ENCODE results near the gene SUGCT.
A peak's percentile ranks its signal among the peaks of the same experiment; 100 is the strongest.

SUGCT gene

GRCh38 chr7:40694026-40694809 lies 559.4 kb downstream of the SUGCT start:
- no peak overlapping the region for H3K4me3 ChIP-seq (ENCODE audit: low read depth, low read length)
- POLR2A ChIA-PET, result no interaction called here
- no peaks in the 10 kb centered on the region for H3K4me1 ChIP-seq (ENCODE audit: control insufficient read depth, insufficient read depth, low read length)
- no peaks in the 10 kb centered on the region for H3K36me3 ChIP-seq (ENCODE audit: control insufficient read depth in 2 of 2, insufficient read depth in 1 of 2, low read length in 2 of 2)
- H3K9me3 ChIP-seq (ENCODE audit: control insufficient read depth, insufficient read depth, low read depth, low read length), result no peaks in the 10 kb centered on the region
- no peak overlapping the region for H3K27ac ChIP-seq (ENCODE audit: extremely low read depth, low read depth, low read length)
- TF ChIP-seq PATZ1 (tag by site-specific recombination; IDR thresholded peaks at IDR 0.05), result no peak
- TF ChIP-seq ZBTB1 (tag by site-specific recombination; IDR thresholded peaks at IDR 0.05), result no peak
- no peak for TF ChIP-seq ZNF585B (tag by site-specific recombination; IDR thresholded peaks at IDR 0.05)
- TF ChIP-seq GLIS1 (tag by site-specific recombination; IDR thresholded peaks at IDR 0.05), result no peak
- no peak for TF ChIP-seq ZNF148 (tag by site-specific recombination; IDR thresholded peaks at IDR 0.05; ENCODE audit: borderline replicate concordance)
- no peak for TF ChIP-seq ZNF24 (tag by site-specific recombination; IDR thresholded peaks at IDR 0.05)
- TF ChIP-seq ZNF692 (tag by site-specific recombination; IDR thresholded peaks at IDR 0.05), result no peak
- no peak for TF ChIP-seq ZEB2 (tag by site-specific recombination; IDR thresholded peaks at IDR 0.05)
- TF ChIP-seq ZBTB48 (tag by site-specific recombination; IDR thresholded peaks at IDR 0.05), result no peak
- TF ChIP-seq ZNF510 (tag by site-specific recombination; IDR thresholded peaks at IDR 0.05; ENCODE audit: insufficient replicate concordance), result no peak
- TF ChIP-seq REST (tag by site-specific recombination; IDR thresholded peaks at IDR 0.05), result no peak
- TF ChIP-seq ZNF664 (tag by site-specific recombination; IDR thresholded peaks at IDR 0.05), result no peak
- CTCF ChIA-PET, result interaction anchor here (0.6 to 1.8 kb wide), 3 partner anchors 13 to 1010 kb away, joined by 3 to 7 read pairs (median 3); no protein-coding TSS in a partner anchor

- Histone ChIP-seq H3K4me3 (ENCODE audit: low read depth, low read length) (no peak overlapping the region), H3K27ac (ENCODE audit: extremely low read depth, low read depth, low read length) (no peak overlapping the region), H3K4me1 (ENCODE audit: control insufficient read depth, insufficient read depth, low read length) (no peaks in the 10 kb centered on the region), H3K9me3 (ENCODE audit: control insufficient read depth, insufficient read depth, low read depth, low read length) (no peaks in the 10 kb centered on the region), H3K36me3 (ENCODE audit: control insufficient read depth in 2 of 2, insufficient read depth in 1 of 2, low read length in 2 of 2) (no peaks in the 10 kb centered on the region)
- CTCF ChIA-PET, result interaction anchor here (0.8 kb wide), 1 partner anchor 26 kb away, joined by 3 read pairs; no protein-coding TSS in a partner anchor
- POLR2A ChIA-PET, result no interaction called here
- peak; percentile 87; the same call in 1 of the 2 replicates for TF ChIP-seq ZNF394 (tag by site-specific recombination; IDR thresholded peaks at IDR 0.05; ENCODE audit: borderline replicate concordance)
- peak; percentile 61 for TF ChIP-seq ZBTB8A (tag by site-specific recombination; IDR thresholded peaks at IDR 0.05)
- 0 out of 2 replicates have a peak, but pooled peaks have one; percentile 36 for TF ChIP-seq ZNF140 (tag by site-specific recombination; IDR thresholded peaks at IDR 0.05)
- 0 out of 2 replicates have a peak, but pooled peaks have one; percentile 26 for TF ChIP-seq ZNF629 (tag by site-specific recombination; IDR thresholded peaks at IDR 0.05)
- TF ChIP-seq ZNF350 (tag by site-specific recombination; IDR thresholded peaks at IDR 0.05), result no peak
- peak; percentile 75 for TF ChIP-seq ZNF555 (tag by site-specific recombination; conservative IDR thresholded peaks at IDR 0.05)
- no peak for TF ChIP-seq SP3 (tag by site-specific recombination; IDR thresholded peaks at IDR 0.05)
- TF ChIP-seq REST (tag by site-specific recombination; IDR thresholded peaks at IDR 0.05), result peak; percentile 69
- no peak for TF ChIP-seq ZNF580 (tag by site-specific recombination; IDR thresholded peaks at IDR 0.05)
These were observed 560.2 kb downstream of the SUGCT start for GRCh38 chr7:40694991-40695390.

Data from HEK293 (cell line).